Keratinocyte (primary cell): ENCODE results near the gene SPACA9. TPM values are rescaled to one million over a fixed set of nuclear protein-coding genes. Genes with fewer than 3 reads are reported as not detected.

Experiments
- DNase-seq: peaks from one replicate; pipeline ENCODE4 v3.0.0-alpha.2; 2011; ENCODE audit warnings: low read depth, missing footprints, low spot score
- FAIRE-seq: peaks from 2 replicates; lab custom pipeline; 2011; peaks lifted over from hg19 to GRCh38; lab: Jason Lieb, UNC
- H2AFZ ChIP-seq: 2 replicates; pipeline ENCODE4 v1.6.0; 2012; ENCODE audit warnings: low read length, control low read depth, inconsistent platforms; ENCODE audit not compliant: control insufficient read depth
- H3K27ac ChIP-seq: 2 replicates; pipeline ENCODE4 v1.5.1; 2011; ENCODE audit warnings: low read length; ENCODE audit not compliant: control insufficient read depth, insufficient read depth
- H3K27me3 ChIP-seq: 3 replicates; pipeline ENCODE4 v1.6.0; 2011; ENCODE audit warnings: low read length; ENCODE audit not compliant: control insufficient read depth, insufficient read depth; ENCODE audit errors: extremely low read depth
- H3K36me3 ChIP-seq, 2 experiments: 2 replicates in 1 of 2; 3 replicates in 1 of 2; pipeline ENCODE4 v1.5.1; 2011; ENCODE audit warnings: low read length in 2 of 2, mild to moderate bottlenecking in 1 of 2; ENCODE audit not compliant: control insufficient read depth in 2 of 2, insufficient read depth in 2 of 2; ENCODE audit errors: extremely low read depth in 1 of 2
- H3K4me1 ChIP-seq: 3 replicates; pipeline ENCODE4 v1.5.1; 2011; ENCODE audit warnings: low read length; ENCODE audit not compliant: control insufficient read depth, insufficient read depth; ENCODE audit errors: extremely low read depth
- H3K4me2 ChIP-seq: 3 replicates; pipeline ENCODE4 v1.6.0; 2011; ENCODE audit warnings: low read depth, low read length; ENCODE audit not compliant: control insufficient read depth, insufficient read depth; ENCODE audit errors: extremely low read depth
- H3K4me3 ChIP-seq, 3 experiments: fragments of 200-600 bp in 1 of 3; sonication (generic) in 1 of 3; 2 replicates in 2 of 3; 3 replicates in 1 of 3; pipeline ENCODE4 v1.5.1; 2011 to 2016; ENCODE audit warnings: low read length in 3 of 3, mild to moderate bottlenecking in 3 of 3, control low read depth in 2 of 3, inconsistent platforms in 1 of 3, low read depth in 1 of 3, mixed read lengths in 1 of 3, mixed run types in 1 of 3, moderate library complexity in 1 of 3; ENCODE audit not compliant: control insufficient read depth in 2 of 3, insufficient read depth in 2 of 3; ENCODE audit errors: extremely low read depth in 1 of 3
- H3K79me2 ChIP-seq: 2 replicates; pipeline ENCODE4 v1.6.0; 2012; ENCODE audit warnings: low read length; ENCODE audit not compliant: control insufficient read depth, insufficient read depth
- H3K9ac ChIP-seq: 3 replicates; pipeline ENCODE4 v1.6.0; 2011; ENCODE audit warnings: low read length; ENCODE audit not compliant: control insufficient read depth, insufficient read depth; ENCODE audit errors: extremely low read depth
- H3K9me1 ChIP-seq: 3 replicates; pipeline ENCODE4 v1.6.0; 2011; ENCODE audit warnings: low read length; ENCODE audit not compliant: control insufficient read depth, insufficient read depth; ENCODE audit errors: extremely low read depth
- H3K9me3 ChIP-seq: 2 replicates; pipeline ENCODE4 v1.5.1; 2012; ENCODE audit warnings: low read depth, low read length; ENCODE audit not compliant: control insufficient read depth
- H4K20me1 ChIP-seq: 3 replicates; pipeline ENCODE4 v1.6.0; 2011; ENCODE audit warnings: low read length; ENCODE audit not compliant: control insufficient read depth, insufficient read depth; ENCODE audit errors: extremely low read depth
- EZH2 ChIP-seq: IDR thresholded peaks from one replicate; pipeline ENCODE4 v1.6.1; 2012; ENCODE audit warnings: inconsistent platforms, mild to moderate bottlenecking, low read length, moderate library complexity
- dilution Hi-C: fragments of 300-500 bp; cut with MboI; formaldehyde crosslinking; loops from one replicate; pipeline ENCODE4 v1.7.0; 2020; ENCODE audit warnings: low sequenced_read_pairs; ENCODE audit not compliant: extremely low pct_ligation_motif_present
- polyA plus RNA-seq, 5 experiments: library from polyadenylated mRNA; depleted of rRNA in 3 of 5; stranded (reverse) in 3 of 5; stranded (forward) in 1 of 5; unstranded in 1 of 5; fragments of >200 nt; gene quantifications; 1 replicate in 1 of 5; 2 replicates in 3 of 5; 3 replicates in 1 of 5; pipeline versions ENCODE4 v1.2.1 to v1.2.3, GENCODE V29; 2011 to 2012; ENCODE audit warnings: missing spikeins in 2 of 5, low read depth in 1 of 5, low replicate concordance in 1 of 5
- TF ChIP-seq, protein P1 (sequence below), 3 experiments: IDR thresholded peaks in 1 of 3; conservative IDR thresholded peaks in 1 of 3; optimal IDR thresholded peaks in 1 of 3; 2 replicates in 2 of 3; 3 replicates in 1 of 3; pipeline versions ENCODE3 to v1.5.1; 2011; ENCODE audit warnings: low read length in 3 of 3, mild to moderate bottlenecking in 3 of 3, moderate library complexity in 2 of 3, control low read depth in 1 of 3, inconsistent platforms in 1 of 3; ENCODE audit not compliant: insufficient read depth in 2 of 3; ENCODE audit errors: extremely low read depth in 1 of 3

The SPACA9 gene
- polyA plus RNA-seq, 1 donor (not counting 4 experiments of a cell fraction or from before 2014, with no cell fraction given), result 3.6 TPM

DNA sequence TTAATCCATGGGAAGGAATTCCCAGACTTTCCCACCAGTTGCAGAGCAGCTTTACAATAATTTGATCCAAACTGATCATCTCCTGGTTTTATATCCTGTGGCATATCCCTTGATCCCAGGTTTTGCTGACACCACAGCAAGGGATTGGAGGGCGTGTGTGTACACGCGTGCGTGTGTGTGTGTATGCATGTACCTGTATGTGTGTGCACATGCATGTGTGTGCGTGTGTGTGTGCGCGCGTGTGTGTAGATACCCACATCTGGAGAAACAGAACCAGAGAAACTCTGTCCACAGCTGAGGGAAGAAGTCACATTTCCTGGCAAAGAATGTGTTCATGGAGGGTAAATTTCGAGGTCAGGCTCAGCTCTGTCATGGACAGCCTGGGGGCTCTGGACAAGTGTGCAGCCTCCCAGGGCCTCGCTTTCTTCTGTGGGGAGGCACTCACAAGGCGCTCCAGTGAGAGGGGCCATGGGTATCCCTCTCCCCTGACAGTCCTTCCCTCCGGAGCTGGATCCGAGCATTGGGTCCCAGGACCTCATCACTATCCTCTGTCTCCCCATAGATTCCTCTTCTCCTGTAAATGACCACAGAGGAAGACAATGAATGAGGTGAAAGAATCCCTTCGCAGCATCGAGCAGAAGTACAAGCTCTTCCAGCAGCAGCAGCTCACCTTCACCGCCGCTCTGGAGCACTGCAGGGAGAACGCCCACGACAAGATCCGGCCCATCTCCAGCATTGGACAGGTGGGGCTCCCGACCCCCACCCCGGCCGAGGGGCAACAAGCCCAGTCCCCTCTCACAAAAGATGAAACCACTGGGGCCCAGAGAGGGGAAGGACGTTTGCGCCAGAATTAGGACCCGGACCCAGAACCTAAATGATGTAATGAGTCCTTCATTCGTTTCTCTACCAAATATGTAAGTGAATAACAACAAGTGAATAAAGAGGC, 4.9 kb downstream of the SPACA9 start:
- Histone ChIP-seq H2AFZ (no peak overlapping the region), H3K4me2 (no peak overlapping the region), H3K4me1 (peaks cover 9% of the 10 kb centered on the region), H3K27ac (no peak overlapping the region), H3K9me1 (no peaks in the 10 kb centered on the region), H3K9ac (no peak overlapping the region), H3K79me2 (no peaks in the 10 kb centered on the region), H4K20me1 (no peaks in the 10 kb centered on the region), H3K9me3 (no peaks in the 10 kb centered on the region), H3K36me3 (peaks cover 0 to 3% of the 10 kb centered on the region in 2 experiments), H3K4me3 (no peak overlapping the region), H3K27me3 (no peaks in the 10 kb centered on the region)
- no peak for TF ChIP-seq EZH2
- TF ChIP-seq, protein P1, sequence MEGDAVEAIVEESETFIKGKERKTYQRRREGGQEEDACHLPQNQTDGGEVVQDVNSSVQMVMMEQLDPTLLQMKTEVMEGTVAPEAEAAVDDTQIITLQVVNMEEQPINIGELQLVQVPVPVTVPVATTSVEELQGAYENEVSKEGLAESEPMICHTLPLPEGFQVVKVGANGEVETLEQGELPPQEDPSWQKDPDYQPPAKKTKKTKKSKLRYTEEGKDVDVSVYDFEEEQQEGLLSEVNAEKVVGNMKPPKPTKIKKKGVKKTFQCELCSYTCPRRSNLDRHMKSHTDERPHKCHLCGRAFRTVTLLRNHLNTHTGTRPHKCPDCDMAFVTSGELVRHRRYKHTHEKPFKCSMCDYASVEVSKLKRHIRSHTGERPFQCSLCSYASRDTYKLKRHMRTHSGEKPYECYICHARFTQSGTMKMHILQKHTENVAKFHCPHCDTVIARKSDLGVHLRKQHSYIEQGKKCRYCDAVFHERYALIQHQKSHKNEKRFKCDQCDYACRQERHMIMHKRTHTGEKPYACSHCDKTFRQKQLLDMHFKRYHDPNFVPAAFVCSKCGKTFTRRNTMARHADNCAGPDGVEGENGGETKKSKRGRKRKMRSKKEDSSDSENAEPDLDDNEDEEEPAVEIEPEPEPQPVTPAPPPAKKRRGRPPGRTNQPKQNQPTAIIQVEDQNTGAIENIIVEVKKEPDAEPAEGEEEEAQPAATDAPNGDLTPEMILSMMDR (optimal IDR thresholded peaks at IDR 0.05 in 1 of 3, IDR thresholded peaks at IDR 0.05 in 1 of 3, conservative IDR thresholded peaks at IDR 0.05 in 1 of 3; ENCODE audit: extremely low read depth in 1 of 3, insufficient read depth in 2 of 3, low read length in 3 of 3), result no peak
- dilution Hi-C loops, result no loop called here
- FAIRE-seq, result no peak
- DNase-seq, result no peak

DNA sequence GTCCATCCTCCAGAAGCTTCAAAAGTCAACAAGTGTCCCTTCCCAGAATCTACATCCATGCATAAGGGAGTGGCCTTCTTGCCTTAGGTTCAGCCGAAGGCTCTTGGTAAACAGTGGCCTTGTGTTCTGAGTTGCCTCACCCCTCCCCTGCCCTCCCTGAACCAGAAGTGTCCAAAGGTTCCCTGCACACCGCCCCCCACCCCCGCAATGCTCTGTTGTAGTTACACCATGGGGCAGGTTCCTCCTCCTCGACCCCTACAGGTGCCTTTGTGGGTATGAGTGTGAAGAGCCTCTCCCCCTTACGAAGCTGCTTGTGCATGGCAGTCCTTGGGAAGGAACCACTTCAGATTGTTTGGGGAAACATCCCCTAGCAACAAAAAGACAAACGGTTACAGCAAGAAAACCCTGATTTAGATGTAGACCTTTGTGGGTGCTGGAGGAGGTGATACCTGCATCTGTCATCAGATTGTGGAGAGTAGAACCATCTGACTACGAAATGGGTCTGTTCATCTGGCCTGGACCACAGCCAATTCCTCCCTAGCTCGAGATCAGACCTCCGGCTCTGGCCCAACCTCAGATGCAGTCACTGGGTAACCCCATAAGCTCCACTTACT, 7.1 kb downstream of the SPACA9 start:
- dilution Hi-C loops, result no loop called here
- FAIRE-seq, result no peak

More for the DNA sequence above, 7.1 kb downstream of the SPACA9 start:
- no peak overlapping the region for H3K27ac ChIP-seq
- no peak overlapping the region for H3K4me2 ChIP-seq
- no peaks in the 10 kb centered on the region for H3K9me1 ChIP-seq
- H3K9ac ChIP-seq, result no peak overlapping the region
- no peak for DNase-seq
- no peak overlapping the region for H2AFZ ChIP-seq
- no peaks in the 10 kb centered on the region for H3K4me1 ChIP-seq
- H3K36me3 ChIP-seq, result peaks cover 0 to 3% of the 10 kb centered on the region in 2 experiments
- no peaks in the 10 kb centered on the region for H3K9me3 ChIP-seq
- no peaks in the 10 kb centered on the region for H4K20me1 ChIP-seq
- H3K79me2 ChIP-seq, result no peaks in the 10 kb centered on the region
- H3K27me3 ChIP-seq, result no peaks in the 10 kb centered on the region
- TF ChIP-seq, protein P1 (optimal IDR thresholded peaks at IDR 0.05 in 1 of 3, IDR thresholded peaks at IDR 0.05 in 1 of 3, conservative IDR thresholded peaks at IDR 0.05 in 1 of 3; ENCODE audit: extremely low read depth in 1 of 3, insufficient read depth in 2 of 3, low read length in 3 of 3), result no peak
- TF ChIP-seq EZH2, result no peak
- no peak overlapping the region for H3K4me3 ChIP-seq
